T47D (cell line): ENCODE data around the gene OR6S1.

Experiments used
- DNase-seq, 2 experiments: peaks; one replicate each; pipeline versions ENCODE4 v3.0.0 to v3.0.0-alpha.2; 2011 to 2012; ENCODE audit warnings: low read depth in 1 of 2, low spot score in 1 of 2
- JUND ChIP-seq: IDR thresholded peaks from 2 replicates; pipeline ENCODE4 v1.6.1; 2012; ENCODE audit warnings: low read depth
- in situ Hi-C: cut with HindIII; loops from 2 replicates; pipeline ENCODE4 v1.10.0; 2016; ENCODE audit warnings: low sequenced_read_pairs, low pct_unique_long_range_greater_than_20kb

OR6S1 gene, protein sequence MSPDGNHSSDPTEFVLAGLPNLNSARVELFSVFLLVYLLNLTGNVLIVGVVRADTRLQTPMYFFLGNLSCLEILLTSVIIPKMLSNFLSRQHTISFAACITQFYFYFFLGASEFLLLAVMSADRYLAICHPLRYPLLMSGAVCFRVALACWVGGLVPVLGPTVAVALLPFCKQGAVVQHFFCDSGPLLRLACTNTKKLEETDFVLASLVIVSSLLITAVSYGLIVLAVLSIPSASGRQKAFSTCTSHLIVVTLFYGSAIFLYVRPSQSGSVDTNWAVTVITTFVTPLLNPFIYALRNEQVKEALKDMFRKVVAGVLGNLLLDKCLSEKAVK

DNA sequence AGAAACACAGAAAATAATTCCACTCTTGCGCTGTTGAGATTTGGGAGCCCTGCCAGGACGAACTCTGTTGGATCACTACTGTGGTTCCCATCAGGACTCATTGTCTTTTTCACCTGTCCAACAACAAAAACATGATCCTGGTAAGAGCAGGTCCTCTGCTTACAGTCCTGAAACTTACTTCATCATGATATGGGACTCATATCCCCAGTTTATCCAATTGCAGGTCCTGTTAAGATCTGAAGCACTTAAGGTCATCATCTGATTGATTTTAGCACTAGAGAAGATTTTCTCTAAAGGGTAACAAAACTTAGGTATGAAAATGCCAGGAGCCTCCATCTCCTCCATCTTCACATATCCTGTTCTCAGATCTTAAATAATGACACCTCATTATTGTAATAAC lies at the start of gene OR6S1:
TSS of gene OR6S1 (minus strand) at position 101 of the 400 bp plus-strand sequence. CDS start at position 101, 0 bp downstream.
- in situ Hi-C loops, result no loop called here
- no peak for TF ChIP-seq JUND

DNA sequence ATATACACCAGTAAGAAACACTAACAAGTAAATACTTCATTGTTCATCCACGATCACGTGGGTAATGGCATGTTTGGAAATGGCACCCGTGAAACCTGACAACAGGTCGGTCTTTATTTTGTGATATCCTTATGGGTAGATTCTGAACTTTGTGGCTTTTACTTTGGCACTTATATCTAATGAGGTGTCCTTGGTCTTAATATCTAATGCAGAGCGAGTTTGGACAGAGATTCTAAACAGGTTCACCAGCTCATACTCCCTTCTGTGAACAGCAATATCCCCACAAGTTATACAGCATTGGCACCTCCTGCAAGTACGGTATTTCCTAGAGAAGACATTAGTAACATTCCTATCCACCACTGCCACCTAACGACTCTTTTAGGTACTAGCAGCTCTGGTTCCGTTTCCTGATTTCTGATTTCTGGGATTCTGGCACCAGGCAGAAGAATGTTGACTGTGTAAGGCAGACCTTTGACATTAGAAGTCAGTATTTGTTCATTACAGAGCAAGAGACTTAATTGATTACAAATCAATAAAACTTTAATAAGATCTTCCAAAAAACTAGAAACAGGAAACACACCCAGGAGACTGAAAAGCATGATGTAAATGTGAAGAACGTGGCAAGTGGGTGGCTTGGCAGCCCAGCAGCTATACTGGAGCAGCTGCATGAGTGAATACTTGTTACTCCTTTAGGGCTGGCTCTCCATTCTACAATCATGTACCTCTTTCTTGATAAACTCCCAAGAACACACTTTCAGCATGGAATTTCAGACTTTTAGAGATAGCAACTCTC lies 49.6 kb upstream of the OR6S1 start:
- DNase-seq, result peak; percentile 58 to 80
- no peak for TF ChIP-seq JUND
- in situ Hi-C loops, result no loop called here

More for the DNA sequence above, at the start of gene OR6S1:
- DNase-seq, result no peak

DNA sequence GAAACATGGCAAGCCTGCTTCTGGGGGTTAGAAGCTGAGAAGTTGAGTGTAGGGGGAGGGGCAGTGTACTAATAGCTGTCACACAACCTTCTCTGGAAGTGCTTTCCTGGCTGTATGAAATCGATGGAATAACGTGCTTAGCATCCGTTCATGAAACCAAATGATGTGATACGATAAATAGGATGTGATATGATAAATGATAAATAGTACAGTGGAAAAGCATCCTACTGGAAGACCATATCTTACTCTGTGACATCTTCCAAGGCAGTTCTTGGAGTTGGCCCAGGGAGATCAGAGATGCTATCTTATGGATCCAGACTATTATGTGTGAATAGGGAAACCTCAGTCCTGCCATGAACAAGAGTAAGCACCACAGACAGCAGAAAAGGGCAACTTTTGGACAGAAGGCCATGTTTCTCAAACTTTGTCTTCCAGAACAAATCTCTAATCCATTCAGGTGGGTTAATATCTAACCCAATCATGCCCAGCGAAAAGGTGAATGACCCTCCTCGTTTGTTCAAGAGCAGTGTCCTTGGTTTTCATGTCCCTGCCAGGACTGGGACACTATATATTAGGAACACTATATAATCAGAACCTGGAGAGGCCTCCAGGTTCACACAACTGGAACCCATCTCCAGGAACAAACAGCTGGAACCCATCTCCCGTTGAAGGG lies 46.8 kb upstream of the OR6S1 start, which contains the start of gene ANG:
TSS of gene ANG (plus strand) at position 598 of the 673 bp plus-strand sequence. CDS start 4,801 bp downstream, outside the sequence.
- no peak for TF ChIP-seq JUND
- in situ Hi-C loops, result no loop called here
- no peak for DNase-seq

DNA sequence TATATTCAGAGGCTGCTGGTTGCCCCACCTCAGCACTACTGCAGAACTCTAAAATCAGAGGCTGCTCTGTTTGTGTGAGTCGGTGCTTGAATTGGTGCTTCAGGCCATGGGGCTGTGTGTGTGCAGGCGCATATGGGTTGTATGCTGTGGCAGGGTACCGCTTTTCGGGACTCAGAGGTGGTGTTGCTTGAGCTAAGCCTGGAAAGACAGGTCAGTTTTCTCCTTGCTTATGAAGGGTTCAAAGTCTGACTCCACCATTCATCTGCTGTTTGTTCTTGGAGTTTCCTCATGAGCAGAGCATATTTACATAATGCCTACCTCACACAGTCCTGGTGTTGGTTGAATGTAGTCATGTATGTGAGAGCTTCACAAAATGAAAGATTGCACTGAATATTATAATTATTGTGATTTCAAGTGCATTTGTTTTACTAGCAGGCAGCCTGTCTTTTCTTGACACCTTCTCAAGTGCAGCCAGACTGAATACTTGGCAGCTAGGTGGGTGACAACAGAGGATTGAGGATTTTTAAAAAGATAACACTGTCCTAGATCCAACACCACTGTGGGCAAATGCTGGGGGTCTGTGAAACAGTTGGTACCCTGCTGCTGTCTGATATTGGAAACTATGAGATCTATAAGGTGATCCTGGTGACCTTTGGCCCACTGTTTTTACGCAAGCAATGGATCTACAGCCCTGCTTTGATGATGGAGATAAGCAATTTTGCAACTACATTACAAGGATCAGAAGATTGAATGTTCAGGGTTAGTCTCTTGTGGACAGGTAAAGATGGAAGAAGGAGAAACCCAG lies 46.1 kb upstream of the OR6S1 start:
- TF ChIP-seq JUND, result no peak
- in situ Hi-C loops, result no loop called here
- DNase-seq, result peak in 1 of 2 experiments; percentile 43

DNA sequence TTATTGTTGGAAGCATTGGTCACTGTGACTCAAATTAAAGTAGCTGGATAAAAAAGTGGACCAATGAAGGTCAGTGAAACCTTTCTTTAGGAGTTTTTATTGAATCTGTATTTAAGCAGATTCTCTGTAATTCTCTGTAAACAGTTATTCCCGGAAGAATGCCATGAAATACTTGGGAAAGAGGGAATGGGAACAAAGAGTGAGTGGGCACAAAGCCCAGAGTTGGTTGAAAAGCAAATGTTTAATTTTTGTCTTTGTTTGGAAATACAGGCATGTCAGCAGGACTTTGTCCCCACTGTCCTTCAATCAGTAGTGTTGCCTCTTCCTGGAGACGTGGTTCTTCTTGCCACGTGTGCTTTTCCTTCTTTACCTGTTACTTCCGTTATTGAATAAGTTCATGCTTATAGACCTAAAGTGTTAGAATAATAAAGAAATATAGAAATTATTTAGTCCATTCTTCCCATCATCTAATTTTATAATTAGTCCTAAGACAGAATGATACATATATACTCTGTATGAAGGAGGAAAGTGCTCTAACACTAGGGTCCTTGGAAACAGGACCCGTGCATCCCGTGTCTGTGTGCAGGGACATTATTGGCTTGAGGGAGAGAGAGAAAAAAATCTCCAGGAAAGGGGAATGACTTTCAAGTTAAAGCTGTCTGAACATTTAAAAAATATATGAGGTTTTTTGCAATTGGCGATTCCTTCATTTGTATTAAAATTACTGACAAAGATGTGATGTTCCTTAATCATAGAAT lies 45.1 kb upstream of the OR6S1 start:
- peak in 1 of 2 experiments; percentile 21 for DNase-seq
- in situ Hi-C loops, result no loop called here
- TF ChIP-seq JUND, result no peak

DNA sequence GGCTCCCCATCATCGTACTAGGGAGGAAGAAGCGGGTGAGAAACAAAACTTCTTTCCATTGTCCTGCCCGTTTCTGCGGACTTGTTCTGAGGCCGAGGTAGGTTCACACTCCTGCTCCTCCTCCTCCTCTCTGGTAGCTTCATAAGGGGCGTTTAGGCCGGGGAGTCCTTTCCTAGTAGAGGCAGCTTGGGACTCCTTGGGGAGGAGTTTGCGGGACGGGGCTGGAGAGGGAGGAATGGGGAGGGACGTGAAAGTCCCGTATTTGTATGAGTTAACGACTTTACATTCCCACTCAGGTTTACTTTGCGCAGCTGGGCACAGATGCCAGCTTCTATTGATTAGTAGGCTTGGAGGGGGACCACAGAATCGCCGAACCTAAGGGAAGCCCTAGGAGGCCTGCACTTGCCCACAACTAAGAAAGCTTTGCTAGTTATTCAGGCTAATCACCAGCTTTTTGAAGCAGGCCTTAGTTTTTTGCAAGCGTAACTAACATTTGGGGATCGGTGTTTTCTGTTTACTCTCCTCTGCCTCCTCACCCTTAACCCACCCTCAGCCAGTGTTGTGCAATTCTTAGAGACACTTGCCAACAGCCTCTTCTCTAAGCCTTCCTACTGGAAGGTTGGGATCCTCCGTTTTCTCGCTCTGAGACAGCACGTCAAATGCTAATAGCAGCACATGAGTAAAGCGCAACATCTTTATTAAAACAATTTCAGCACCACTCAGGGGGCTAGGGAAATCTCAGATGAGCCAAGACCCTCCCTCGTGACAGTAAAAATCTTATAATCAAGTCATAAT lies 43.4 kb upstream of the OR6S1 start:
- in situ Hi-C loops, result no loop called here
- DNase-seq, result peak in 1 of 2 experiments; percentile 61

DNA sequence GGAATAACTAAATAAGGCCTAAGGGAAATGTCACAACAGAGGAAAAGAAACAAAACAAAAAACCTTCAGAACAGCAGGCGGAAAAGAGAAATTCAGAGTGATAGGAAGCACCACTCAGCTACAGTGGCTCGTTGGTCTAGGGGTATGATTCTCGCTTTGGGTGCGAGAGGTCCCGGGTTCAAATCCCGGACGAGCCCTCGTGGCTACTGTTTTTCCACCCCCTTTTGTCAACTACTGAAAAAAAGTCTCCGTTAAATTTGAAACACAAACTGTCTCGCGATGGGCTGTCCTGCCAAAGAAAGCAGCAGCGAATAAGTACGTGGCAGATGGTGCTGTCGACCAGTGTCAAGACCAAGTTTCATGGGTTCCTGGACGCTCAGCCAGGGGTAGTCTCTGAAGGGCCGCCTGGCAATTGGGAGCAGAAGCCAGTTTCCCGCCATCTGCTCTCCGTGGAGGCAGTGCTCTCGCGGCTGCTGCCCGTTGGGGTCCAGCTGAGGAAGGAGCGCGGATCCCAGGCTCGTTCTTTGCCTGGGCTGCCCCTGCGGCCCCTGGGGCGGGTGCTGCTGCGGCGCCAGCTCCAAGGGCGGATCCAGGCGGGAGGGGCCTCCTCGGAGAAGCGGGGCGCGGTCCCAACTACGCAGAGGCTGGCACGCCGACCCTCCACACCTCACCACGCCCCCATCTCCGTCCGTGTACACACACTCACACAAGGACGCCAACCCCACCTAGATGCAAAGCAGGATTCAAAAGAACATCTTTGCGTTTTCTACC lies 42.6 kb upstream of the OR6S1 start, which contains the start of gene RNASE4:
TSS of gene RNASE4 (plus strand) at position 670 of the 771 bp plus-strand sequence. CDS start 14,812 bp downstream, outside the sequence.
- in situ Hi-C loops, result no loop called here
- TF ChIP-seq JUND, result no peak
- DNase-seq, result peak in 1 of 2 experiments; percentile 79

More for the DNA sequence above, 43.4 kb upstream of the OR6S1 start:
- TF ChIP-seq JUND, result no peak

DNA sequence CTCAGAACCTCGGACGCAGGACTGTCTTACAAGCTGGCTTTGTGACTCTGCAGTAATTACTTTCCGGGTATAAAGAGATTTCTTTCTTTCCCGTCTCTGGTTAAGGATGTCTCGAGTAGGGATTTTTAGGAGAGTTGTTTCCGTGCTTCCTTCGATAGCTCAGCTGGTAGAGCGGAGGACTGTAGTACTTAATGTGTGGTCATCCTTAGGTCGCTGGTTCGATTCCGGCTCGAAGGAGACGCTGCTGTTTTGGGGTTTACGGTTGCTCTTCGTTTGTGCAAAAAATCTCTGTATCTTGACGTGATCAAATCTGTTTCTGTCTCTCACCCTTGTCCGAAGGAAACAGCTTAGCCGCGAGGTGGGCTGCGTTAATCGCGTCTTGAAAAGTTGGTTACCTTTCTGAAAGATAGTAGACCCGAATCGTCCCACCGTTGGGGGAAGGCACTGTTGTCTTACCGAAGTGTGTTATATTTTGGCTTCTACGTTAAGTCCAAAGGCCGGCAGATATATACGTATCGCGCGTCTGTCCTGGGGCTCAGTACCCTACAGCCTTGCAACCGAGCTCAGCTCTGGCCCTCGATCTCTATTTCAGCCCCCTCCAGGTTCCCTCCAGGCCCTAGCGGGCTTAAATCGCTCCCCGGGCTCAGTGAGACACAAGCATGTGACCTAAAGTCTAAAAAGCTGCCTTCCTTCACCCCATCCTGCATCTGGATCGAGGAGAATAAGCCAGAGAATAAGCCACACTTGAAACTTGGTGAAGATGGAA lies 41.8 kb upstream of the OR6S1 start:
- in situ Hi-C loops, result no loop called here
- DNase-seq, result peak in 1 of 2 experiments; percentile 87
- TF ChIP-seq JUND, result no peak

DNA sequence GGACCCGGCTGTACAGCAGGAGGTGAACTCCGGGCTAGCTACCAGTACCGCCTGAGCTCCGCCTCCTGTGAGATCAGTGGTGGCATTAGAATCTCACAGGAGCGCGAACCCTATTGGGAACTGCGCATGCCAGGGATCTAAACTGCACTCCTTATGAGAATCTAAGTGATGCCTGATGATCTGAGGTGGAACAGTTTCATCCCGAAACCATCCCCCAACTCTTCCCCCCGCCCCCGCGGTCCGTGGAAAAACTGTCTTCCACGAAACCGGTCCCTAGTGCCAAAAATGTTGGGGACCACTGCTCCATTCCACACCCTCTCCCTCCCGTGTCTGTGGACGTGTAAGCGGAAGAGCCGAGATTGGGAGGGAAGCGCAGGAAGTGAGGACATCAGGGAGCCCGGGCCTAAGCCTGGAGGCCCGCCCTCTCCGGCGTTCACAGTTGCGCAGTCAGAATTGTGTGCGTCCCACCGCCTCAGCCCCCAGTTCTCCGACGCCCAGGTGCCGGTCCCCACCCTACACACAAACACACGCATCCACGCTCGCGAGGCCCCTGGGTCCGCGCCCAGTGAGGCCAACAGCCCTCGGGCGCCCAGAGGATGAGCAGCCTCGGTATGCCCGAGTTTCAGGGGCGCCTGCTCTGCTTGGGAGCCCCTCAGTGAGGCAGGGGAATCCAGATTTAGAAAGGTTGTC lies 41.1 kb upstream of the OR6S1 start:
- TF ChIP-seq JUND, result no peak
- peak; percentile 26 to 90 for DNase-seq
- in situ Hi-C loops, result no loop called here
